NB4 (cell line): ENCODE measurements around the gene CBFA2T2.

Experiments used
- MYC ChIP-seq: IDR thresholded peaks from 2 replicates; pipeline ENCODE4 v1.6.1; 2011; ENCODE audit warnings: low read depth, low read length
- POLR2A ChIP-seq: IDR thresholded peaks from 2 replicates; pipeline ENCODE4 v1.6.1; 2011; ENCODE audit warnings: mild to moderate bottlenecking; ENCODE audit not compliant: insufficient read length; ENCODE audit errors: extremely low read depth
- TF ChIP-seq, protein P1 (sequence below): IDR thresholded peaks from one replicate; pipeline ENCODE4 v1.5.1; 2012; ENCODE audit warnings: low read depth, low read length
- TF ChIP-seq, protein P2 (sequence below): IDR thresholded peaks from 2 replicates; pipeline ENCODE4 v1.6.1; 2011; ENCODE audit warnings: low read depth, low read length

- TF ChIP-seq, protein P1, sequence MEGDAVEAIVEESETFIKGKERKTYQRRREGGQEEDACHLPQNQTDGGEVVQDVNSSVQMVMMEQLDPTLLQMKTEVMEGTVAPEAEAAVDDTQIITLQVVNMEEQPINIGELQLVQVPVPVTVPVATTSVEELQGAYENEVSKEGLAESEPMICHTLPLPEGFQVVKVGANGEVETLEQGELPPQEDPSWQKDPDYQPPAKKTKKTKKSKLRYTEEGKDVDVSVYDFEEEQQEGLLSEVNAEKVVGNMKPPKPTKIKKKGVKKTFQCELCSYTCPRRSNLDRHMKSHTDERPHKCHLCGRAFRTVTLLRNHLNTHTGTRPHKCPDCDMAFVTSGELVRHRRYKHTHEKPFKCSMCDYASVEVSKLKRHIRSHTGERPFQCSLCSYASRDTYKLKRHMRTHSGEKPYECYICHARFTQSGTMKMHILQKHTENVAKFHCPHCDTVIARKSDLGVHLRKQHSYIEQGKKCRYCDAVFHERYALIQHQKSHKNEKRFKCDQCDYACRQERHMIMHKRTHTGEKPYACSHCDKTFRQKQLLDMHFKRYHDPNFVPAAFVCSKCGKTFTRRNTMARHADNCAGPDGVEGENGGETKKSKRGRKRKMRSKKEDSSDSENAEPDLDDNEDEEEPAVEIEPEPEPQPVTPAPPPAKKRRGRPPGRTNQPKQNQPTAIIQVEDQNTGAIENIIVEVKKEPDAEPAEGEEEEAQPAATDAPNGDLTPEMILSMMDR: no peak
- no peak for TF ChIP-seq POLR2A
- no peak for TF ChIP-seq MYC
- TF ChIP-seq, protein P2, sequence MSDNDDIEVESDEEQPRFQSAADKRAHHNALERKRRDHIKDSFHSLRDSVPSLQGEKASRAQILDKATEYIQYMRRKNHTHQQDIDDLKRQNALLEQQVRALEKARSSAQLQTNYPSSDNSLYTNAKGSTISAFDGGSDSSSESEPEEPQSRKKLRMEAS: no peak
Observed at GRCh38 chr20:33612001-33612400, 122.1 kb downstream of the CBFA2T2 start.
